GM18526 (cell line): Measurements from ENCODE around the gene DNAAF9.
A peak's percentile ranks its signal among the peaks of the same experiment; 100 is the strongest.

Experiments used
- POLR2A ChIP-seq: IDR thresholded peaks from 3 replicates; pipeline ENCODE4 v1.6.1; 2011; ENCODE audit not compliant: insufficient read length; ENCODE audit errors: extremely low read depth

Gene DNAAF9

DNA sequence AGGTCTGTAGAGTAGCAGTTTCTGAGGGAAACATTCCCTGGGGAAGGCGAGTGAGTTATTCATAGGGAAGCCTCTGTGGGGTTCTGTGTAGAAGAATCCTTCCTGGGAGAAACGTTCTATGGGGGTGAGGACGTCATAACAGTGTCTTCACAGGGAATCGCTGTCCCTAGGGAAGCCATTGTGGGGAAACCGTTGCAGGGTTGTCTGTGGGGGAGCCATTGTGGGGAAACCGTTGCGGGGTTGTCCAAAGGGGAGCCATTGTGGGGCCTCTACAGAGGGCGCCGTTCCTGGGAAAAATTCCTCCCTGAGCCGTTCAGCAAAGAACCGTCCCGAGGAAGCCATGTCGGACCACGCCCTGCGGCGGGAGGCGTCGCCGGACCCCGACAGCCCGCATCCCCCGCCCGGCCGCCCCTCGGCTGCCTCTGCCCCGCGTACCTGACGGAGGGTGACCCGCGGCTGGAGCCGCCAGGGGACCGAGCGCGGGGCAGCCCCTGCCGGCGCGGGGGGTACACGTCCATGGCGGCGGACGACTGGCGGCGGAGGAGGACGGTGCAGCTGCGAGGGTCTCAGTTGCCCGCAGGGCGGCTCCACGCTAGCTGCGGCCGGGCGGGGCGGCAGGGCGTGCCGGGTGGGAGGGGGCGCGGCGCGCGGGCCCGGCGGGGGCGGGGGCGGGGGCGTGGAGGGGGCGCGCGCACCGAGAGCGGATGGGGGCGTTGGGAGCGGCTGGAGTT lies at the start of gene DNAAF9:
Gene DNAAF9, minus strand, starts transcription at position 630 of the 731 bp plus-strand sequence. Its CDS starts 112 bp downstream, at position 518.
- peak; percentile 5 for TF ChIP-seq POLR2A

DNA sequence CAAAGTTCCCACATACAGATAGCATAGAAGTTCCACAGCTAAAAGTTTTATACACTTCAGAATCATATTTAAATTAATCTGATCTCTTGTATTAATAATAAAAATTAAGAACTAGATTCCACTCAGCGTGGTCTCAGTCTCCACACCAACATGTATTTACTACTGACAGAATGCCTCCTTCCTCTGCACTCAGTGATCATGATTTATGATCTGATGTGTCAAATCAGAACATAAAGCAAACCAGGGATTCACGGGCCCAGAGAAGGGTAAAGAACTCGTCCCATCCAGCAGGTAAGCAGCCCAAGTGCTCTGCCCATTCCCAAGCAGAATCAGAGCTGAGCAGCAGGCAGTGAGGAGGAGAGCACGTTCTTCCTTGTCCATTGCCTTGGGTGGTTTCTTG lies 49.2 kb upstream of the DNAAF9 start:
- no peak for TF ChIP-seq POLR2A

DNA sequence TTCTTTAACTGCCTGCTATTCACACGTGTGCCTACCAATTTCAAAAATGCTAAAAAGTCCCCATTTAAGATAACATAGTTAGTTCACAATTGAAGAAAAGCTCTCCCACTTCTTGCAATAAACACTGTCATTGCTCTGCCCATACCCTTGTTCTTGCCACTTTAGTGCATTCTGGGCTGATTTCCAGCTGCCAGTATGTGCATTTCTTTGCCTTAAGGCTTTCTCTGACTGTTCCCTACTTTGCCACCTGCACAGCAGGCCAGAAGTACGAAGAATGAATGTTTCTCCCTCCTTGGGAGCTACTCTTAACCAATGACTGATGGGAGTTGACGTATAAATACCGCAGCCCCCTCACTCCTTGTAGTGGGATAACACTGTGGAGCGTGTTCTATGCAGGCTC lies 47.4 kb upstream of the DNAAF9 start:
- TF ChIP-seq POLR2A, result no peak

DNA sequence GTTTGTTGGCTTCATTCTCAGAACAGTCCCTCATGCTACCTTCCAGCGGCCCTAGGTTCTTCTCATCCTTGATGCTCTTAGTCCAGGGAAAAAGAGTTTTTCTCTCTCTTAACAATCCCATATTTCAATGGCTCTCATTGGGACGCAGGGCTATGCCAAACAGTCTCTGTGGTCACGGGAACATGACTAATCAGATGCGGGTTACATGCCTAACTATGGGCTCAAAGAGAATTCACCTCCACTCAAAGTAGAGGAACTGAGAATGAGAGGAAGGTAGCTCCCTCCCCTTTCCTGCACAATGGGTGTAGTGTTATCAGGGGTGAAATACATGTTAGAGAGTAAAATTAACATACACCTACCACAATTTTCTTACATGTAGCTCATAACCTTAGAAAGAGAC lies 45.2 kb upstream of the DNAAF9 start:
- no peak for TF ChIP-seq POLR2A

DNA sequence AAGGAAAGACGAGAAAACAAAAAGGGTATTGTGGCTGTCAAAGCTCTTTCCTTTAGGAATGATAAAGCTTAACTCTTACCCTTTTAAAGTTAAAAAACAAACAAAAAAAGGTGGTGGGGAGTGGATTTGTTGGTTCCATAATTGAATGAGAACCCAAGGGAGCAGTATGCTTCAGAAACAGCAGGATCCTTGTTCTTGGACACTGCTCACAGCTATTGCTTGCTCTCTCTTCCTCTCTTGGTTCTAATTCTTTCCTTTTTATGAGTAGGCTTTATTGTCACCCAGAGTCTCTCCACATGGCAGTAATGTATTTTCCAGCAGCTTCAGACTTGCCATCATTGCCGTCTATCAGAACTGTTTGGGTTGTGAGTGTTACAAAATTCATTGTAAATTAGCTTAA lies 44.7 kb upstream of the DNAAF9 start:
- no peak for TF ChIP-seq POLR2A

DNA sequence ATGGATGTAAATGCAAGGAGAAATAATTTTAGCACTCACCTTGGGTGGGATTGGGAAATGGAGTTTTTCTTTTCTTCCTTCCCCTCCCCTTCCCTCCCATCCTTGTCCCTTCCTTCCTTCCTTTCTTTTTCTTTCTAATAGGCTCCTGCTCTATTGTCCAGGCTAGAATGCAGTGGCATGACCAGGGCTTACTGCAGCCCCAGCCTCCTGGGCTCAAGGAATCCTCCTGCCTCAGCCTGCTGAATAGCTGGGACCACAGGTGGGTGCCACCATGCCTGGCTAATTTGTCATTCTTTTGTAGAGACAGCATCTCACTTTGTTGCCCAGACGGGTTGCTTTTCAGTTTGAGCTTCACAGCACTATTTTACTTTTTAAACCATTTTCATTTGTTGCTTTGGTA lies 41.9 kb upstream of the DNAAF9 start:
- no peak for TF ChIP-seq POLR2A

DNA sequence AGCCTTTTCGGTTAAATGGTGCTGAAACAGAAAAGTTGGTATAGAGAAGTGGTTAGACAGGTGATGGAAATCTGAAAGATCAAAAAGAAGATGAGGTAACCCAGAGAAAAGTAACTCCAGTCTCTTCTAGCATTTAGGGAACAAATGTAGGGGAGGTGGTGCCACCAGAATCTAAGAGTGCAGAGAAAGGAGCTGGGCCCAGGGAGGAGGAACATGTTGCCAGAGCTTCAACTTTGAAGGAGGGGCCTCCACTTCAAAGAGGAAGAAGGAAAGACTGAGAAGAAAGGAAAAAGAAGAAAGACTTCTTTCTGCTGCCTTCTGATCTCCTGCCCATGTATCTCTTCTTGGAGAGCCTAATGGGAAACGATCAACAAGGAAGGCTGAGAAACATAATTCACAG lies 39.9 kb upstream of the DNAAF9 start:
- TF ChIP-seq POLR2A, result no peak

DNA sequence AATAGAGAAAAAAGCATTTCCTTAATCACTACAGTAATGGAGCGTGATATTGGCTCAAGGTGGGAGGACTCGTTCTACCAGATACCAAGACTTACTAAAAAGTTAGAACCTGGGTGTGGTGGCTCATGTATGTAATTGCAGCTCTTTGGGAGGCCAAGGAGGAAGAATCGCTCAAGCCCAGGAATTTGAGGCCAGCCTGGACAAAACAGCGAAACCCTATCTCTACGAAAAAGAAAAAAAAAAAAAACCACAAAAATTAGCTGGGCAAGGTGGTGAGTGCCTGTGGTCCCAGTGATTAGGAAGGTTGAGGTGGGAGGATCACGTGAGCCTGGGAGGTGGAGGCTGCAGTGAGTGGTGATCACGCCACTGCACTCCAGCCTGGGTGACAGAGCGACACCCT lies 39.3 kb upstream of the DNAAF9 start:
- TF ChIP-seq POLR2A, result no peak

DNA sequence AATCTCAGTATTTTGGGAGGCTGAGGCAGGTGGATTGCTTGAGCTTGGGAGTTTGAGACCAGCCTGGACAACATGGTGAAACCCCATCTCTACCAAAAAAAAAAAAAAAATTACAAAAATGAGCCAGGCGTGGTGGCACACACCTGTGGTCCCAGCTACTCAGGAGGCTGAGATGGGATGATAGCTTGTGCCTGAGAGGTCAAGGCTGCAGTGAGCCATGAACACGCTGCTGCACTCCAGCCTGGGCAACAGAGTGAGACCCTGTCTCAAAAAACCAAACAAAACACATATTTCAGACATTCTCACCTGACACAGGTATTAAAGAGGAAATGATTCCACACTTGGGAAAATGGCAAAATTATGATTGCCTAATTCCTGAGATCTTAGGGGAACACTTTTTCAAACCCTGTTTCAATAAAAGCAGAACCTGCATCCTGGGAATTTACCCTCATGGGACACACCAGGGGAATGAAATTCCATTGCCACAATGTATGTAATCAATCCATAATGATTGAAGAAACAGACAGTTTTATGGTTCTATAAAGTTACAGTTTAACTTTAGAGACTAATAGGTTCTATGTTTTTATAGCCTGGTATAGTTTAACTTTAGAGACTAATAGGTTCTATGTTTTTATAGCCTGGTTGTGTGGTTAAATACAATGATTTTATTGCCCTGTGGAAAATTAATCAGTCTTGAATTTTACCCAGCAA lies 29.6 kb upstream of the DNAAF9 start:
- TF ChIP-seq POLR2A, result no peak

DNA sequence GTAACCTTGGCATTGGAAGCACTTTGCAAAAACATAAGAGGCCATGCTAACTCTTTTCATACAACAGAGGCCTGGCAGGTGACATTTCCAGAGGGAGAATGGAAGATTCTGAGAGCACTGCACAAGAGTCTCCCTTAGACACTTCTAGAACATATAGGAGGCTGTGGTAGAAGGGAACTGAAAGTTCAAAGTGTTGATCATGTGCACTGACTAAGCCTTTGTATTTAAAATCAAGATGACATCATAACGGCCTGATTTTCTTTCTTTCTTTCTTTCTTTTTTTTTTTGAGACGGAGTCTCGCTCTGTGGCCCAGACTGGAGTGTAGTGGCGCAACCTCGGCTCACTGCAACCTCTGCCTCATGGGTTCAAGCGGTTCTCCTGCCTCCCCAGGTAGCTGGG lies 26.8 kb upstream of the DNAAF9 start:
- TF ChIP-seq POLR2A, result no peak

DNA sequence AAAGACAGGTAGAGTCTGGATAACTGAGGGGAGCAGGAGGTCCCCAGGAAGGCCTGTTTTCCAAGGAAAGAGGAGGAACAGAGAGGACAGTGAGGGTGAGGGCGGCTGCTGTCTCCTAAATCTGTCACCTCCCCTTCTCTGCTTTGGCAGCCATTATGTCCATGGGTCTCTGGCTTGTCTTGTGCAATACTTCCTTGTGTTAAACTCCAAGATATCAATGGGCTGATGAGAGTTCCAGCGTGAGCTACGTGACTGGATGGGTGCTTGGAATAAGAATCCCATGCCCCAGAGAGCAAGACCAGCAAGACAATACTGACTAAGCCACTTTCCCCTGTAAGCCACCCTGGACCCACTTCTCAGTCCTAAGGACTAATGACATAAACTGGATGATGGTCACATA lies 26.3 kb upstream of the DNAAF9 start:
- TF ChIP-seq POLR2A, result no peak

DNA sequence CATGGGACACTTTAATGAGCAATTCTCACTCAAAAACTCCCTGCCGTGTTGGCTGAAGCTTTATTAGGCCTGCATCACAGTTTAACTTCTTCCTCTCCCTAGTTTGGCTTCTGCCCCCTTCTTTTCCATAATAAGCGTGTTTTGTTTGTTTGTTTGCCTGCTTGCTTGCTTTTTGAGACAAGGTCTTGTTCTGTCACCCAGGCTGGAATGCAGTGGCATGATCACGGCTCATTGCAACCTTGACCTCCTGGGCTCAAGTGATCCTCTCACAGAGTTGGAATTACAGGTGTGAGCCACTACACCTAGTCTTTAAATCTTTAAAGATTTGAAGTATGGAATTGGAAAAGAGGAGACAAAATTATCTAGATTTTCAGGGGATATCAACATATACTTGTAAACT lies 25.4 kb upstream of the DNAAF9 start:
- TF ChIP-seq POLR2A, result no peak

DNA sequence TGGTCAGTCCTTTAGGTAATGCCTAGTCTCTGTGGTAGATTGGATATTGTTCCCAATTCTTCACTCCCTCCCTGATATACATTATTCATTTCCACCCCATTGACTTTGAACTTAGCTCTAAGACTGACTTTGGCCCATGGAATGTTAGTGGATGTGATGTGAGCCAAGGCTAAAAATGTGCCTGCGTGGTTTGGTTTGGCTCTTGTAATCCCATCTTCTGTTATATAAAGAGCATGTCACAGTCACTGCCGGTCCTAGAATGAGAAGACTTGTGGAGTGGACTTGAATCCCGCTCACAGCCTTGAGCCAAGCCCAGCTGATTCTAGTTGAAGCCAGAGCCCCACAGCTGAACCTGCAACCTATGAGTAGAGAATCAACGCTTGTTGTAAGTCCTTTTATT lies 23.6 kb upstream of the DNAAF9 start:
- TF ChIP-seq POLR2A, result no peak

DNA sequence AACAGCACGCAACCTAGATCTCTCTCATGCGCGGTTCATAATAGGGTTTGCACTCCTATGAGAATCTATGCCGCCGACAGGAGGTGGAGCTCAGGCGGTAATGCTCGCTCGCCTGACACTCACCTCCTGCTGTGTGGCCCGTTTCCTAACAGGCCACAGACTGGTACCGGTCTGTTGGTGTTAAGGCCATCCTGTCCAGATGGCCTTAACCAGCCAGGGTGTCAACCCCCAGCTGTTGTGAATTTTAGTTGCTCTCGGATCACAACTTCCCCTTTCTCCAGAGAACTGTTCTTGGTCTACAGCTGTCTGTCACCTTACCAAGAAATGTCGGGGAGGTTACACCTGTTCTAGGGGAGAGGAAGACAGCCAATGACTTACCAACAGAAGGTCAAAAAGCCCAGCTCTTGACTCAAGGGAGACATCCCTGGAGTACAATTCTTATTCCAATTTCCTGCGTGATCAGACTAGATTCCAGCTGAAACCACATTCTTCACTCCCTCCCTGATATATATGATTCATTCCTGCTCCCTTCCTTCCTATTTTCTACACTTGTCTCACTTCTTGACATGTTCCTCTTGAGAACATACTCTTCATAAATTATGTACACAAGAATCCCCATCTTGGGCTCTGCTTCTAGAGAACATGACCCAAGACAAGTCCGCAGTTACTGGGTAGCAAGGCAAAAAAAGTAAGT lies 23.1 kb upstream of the DNAAF9 start:
- no peak for TF ChIP-seq POLR2A

DNA sequence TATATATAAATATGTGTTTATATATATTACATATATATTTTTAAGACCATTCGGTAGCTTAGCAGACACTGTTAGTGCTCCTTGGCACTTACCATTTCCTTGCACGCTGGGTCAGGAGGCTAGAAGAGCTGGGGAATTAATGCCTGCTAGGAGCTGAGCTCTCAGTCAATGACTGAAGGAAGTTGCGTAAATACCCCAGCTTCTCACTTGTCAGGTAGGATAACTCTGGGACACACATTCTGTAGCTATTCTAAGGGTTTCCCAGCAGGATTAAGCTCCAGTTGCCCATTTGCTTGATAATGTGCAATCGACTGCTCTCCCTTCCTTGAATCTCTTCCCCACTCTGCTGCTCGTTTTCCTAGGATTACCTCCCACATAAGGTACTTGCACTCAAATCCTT lies 15.7 kb upstream of the DNAAF9 start:
- TF ChIP-seq POLR2A, result no peak

DNA sequence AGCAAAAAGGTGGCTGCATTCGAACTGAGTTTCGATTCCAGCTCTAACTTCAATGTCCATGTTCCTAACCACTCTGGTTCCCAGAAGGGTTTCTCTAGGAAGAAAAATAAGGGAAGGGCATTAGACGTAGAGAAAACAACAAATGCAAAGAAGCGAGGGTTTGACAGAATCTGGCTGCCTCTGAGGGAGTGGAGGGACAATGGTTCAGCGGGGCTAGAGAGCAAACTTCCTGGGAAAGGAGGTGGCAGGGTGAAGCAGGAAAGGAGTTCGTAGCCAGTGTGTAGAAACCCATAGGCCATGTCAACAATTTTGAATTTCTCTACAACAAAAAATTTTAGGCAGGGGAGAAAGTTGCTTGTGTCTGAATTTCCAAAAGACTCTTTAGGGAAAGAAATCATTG lies 14.5 kb upstream of the DNAAF9 start:
- TF ChIP-seq POLR2A, result no peak

DNA sequence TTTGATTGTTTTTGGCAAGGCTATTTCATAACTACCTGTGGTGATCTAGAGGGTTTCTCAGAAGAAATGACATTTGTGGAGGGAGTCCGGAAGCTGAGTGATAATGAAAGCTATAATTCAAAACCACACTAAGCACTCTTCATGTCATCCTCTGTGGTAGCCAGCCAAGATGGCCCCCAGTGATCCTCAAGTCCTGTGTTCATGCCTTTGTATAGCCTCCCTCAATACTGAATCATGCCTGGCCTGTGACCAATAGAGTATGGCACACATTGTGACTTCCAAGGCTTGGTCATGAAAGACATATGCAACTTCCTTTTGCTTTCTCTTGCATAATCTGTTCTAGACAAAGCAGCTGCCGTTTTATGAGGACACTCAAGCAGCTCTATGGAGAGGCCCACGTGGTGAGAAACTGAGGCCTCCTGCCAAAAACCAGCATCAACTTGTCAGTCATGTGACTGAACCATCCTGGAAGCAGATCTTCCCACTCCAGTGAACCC lies 12.8 kb upstream of the DNAAF9 start:
- TF ChIP-seq POLR2A, result no peak

DNA sequence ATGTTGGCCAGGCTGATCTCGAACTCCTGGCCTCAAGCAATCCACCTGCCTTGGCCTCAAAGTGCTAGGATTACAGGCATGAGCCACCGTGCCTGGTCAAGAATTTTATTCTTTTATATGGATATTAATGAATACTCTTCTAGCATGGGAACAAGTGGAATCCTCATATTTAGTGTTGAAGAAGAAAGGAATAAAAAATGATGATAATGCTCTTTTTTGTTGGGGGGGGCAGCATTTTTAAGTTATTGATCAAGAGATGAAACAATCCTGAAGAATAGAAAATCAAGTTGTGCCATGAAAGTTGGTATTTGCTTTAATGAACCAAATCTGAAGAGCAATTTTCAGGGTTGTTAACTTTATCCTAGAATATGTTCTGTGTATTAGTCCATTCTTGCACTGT lies 6.7 kb upstream of the DNAAF9 start:
- TF ChIP-seq POLR2A, result no peak
